Neural progenitor cell (in vitro differentiated cells): Measurements from ENCODE around the gene SLC4A4.

Source experiments
- CTCF ChIP-seq: fragments of 200-600 bp; sonication (generic); IDR thresholded peaks from 2 replicates; pipeline ENCODE4 v1.5.1; 2017; ENCODE audit warnings: antibody characterized with exemption, mild to moderate bottlenecking
- EZH2 ChIP-seq: fragments of 200-600 bp; sonication (generic); IDR thresholded peaks from 2 replicates; pipeline ENCODE4 v1.6.1; 2017; ENCODE audit warnings: antibody characterized with exemption, mild to moderate bottlenecking, moderate library complexity
- EZH2phosphoT487 ChIP-seq: fragments of 200-600 bp; sonication (generic); IDR thresholded peaks from 2 replicates; pipeline ENCODE4 v1.6.1; 2017; ENCODE audit warnings: antibody characterized with exemption

GRCh38 chr4:71356924-71357663, 18.3 kb downstream of the SLC4A4 start:
- no peak for TF ChIP-seq CTCF
- no peak for TF ChIP-seq EZH2phosphoT487
- no peak for TF ChIP-seq EZH2
